Measurements from ENCODE around the gene ING4. TPM values are rescaled to one million over a fixed set of nuclear protein-coding genes. Genes with fewer than 3 reads are reported as not detected.

Gene ING4
- total and polyA plus RNA-seq, 2 of the 13 experiments (the other 11 are each of a cell fraction or from before 2014, with no cell fraction given), result 14.4 to 32.4 TPM

GRCh38 chr12:6613015-6613775, 49.7 kb downstream of the ING4 start (continued):
- no peak for TF ChIP-seq HNRNPK (IDR thresholded peaks at IDR 0.05; ENCODE audit: low read depth, low read length, poor library complexity, severe bottlenecking)
- TF ChIP-seq ZMYM2 (CRISPR knock-in tag; IDR thresholded peaks at IDR 0.05), result peak; percentile 14; the same call in 1 of the 2 replicates
- no peak for TF ChIP-seq ZNF354B (CRISPR knock-in tag; IDR thresholded peaks at IDR 0.05)
- peak; percentile 61; the same call in 1 of the 2 replicates for TF ChIP-seq HNF1B (CRISPR knock-in tag; IDR thresholded peaks at IDR 0.05)
- TF ChIP-seq TEAD3 (CRISPR knock-in tag; optimal IDR thresholded peaks at IDR 0.05; ENCODE audit: borderline replicate concordance), result peak; percentile 47
- peak; percentile 58 for TF ChIP-seq ZNF687 (CRISPR knock-in tag; IDR thresholded peaks at IDR 0.05)
- TF ChIP-seq SALL1 (CRISPR knock-in tag; IDR thresholded peaks at IDR 0.05), result 0 out of 2 replicates have a peak, but pooled peaks have one; percentile 19
- 0 out of 4 replicates have a peak, but pooled peaks of 1 of the 2 experiments have one; percentile 42 for TF ChIP-seq KLF16 (CRISPR knock-in tag; IDR thresholded peaks at IDR 0.05)
- TF ChIP-seq SP4 (CRISPR knock-in tag; IDR thresholded peaks at IDR 0.05), result 0 out of 2 replicates have a peak, but pooled peaks have one; percentile 1
- peak; percentile 27; the same call in 1 of the 2 replicates for TF ChIP-seq HDAC1 (CRISPR knock-in tag; IDR thresholded peaks at IDR 0.05)
- peak; percentile 45; the same call in 1 of the 2 replicates for TF ChIP-seq KAT8 (CRISPR knock-in tag; IDR thresholded peaks at IDR 0.05)
- TF ChIP-seq FOXK2 (IDR thresholded peaks at IDR 0.05), result no peak
- 0 out of 2 replicates have a peak, but pooled peaks have one; percentile 30 for TF ChIP-seq SMAD3 (CRISPR knock-in tag; IDR thresholded peaks at IDR 0.05)
- TF ChIP-seq MAX (IDR thresholded peaks at IDR 0.05), result 0 out of 2 replicates have a peak, but pooled peaks have one; percentile 15
- TF ChIP-seq RFX3 (CRISPR knock-in tag; IDR thresholded peaks at IDR 0.05), result no peak
- peak in 1 of 2 experiments; percentile 34; a peak in 1 of 4 replicates for TF ChIP-seq POLR2A (IDR thresholded peaks at IDR 0.05; ENCODE audit: insufficient read depth in 1 of 2, low read depth in 2 of 2, low read length in 2 of 2)
- TF ChIP-seq KDM2A (CRISPR knock-in tag; IDR thresholded peaks at IDR 0.05; ENCODE audit: borderline replicate concordance, low read depth), result peak; percentile 18; the same call in 1 of the 2 replicates
- no peak for TF ChIP-seq ATF3 (CRISPR knock-in tag; IDR thresholded peaks at IDR 0.05)
- TF ChIP-seq PCBP1 (IDR thresholded peaks at IDR 0.05; ENCODE audit: borderline replicate concordance, low read depth, low read length), result 0 out of 2 replicates have a peak, but pooled peaks have one; percentile 53
- TF ChIP-seq SAP130 (CRISPR knock-in tag; IDR thresholded peaks at IDR 0.05; ENCODE audit: low read depth), result peak; percentile 39; the same call in 1 of the 2 replicates
- no peak for TF ChIP-seq IRF2 (CRISPR knock-in tag; IDR thresholded peaks at IDR 0.05)
- peak; percentile 34; the same call in 1 of the 2 replicates for TF ChIP-seq ZFX (CRISPR knock-in tag; IDR thresholded peaks at IDR 0.05; ENCODE audit: low read depth)
- no peak for TF ChIP-seq TCF12 (IDR thresholded peaks at IDR 0.05)
- TF ChIP-seq TCF12 (CRISPR knock-in tag; IDR thresholded peaks at IDR 0.05), result no peak
- 0 out of 2 replicates have a peak, but pooled peaks have one; percentile 52 for TF ChIP-seq NRL (CRISPR knock-in tag; IDR thresholded peaks at IDR 0.05; ENCODE audit: borderline replicate concordance)
